ENCODE data around the gene SIAH3. TPM values are rescaled to one million over a fixed set of nuclear protein-coding genes. Genes with fewer than 3 reads are reported as not detected.

SIAH3 gene
- total RNA-seq, 2 experiments from 2014 or later: 1.3 to 1.6 TPM

- H3K9me3 ChIP-seq (ENCODE audit: control insufficient read depth in 1 of 2, insufficient read depth in 1 of 2, low read length in 2 of 2): no peaks in the 10 kb centered on the region
- no peak overlapping the region for H3K27ac Mint-ChIP-seq
- H3K9me3 Mint-ChIP-seq: no peaks in the 10 kb centered on the region
- TF ChIP-seq, protein P1, sequence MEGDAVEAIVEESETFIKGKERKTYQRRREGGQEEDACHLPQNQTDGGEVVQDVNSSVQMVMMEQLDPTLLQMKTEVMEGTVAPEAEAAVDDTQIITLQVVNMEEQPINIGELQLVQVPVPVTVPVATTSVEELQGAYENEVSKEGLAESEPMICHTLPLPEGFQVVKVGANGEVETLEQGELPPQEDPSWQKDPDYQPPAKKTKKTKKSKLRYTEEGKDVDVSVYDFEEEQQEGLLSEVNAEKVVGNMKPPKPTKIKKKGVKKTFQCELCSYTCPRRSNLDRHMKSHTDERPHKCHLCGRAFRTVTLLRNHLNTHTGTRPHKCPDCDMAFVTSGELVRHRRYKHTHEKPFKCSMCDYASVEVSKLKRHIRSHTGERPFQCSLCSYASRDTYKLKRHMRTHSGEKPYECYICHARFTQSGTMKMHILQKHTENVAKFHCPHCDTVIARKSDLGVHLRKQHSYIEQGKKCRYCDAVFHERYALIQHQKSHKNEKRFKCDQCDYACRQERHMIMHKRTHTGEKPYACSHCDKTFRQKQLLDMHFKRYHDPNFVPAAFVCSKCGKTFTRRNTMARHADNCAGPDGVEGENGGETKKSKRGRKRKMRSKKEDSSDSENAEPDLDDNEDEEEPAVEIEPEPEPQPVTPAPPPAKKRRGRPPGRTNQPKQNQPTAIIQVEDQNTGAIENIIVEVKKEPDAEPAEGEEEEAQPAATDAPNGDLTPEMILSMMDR (IDR thresholded peaks at IDR 0.05): no peak
- ATAC-seq (ENCODE audit: poor library complexity) (no peak), DNase-seq (no peak)
- ChIA-PET CTCF (no interaction called here), POLR2A (no interaction called here)
- H3K4me3 ChIP-seq (ENCODE audit: low read length): no peak overlapping the region
- H3K36me3 ChIP-seq (ENCODE audit: insufficient read depth, low read length): no peaks in the 10 kb centered on the region
- H3K36me3 Mint-ChIP-seq (ENCODE audit: low read depth): no peaks in the 10 kb centered on the region
- no peak overlapping the region for H3K27ac ChIP-seq (ENCODE audit: low read depth in 1 of 2, low read length in 2 of 2)
- H3K27me3 ChIP-seq (ENCODE audit: control insufficient read depth in 1 of 2, insufficient read depth in 2 of 2, low read length in 2 of 2): no peaks in the 10 kb centered on the region
- no peaks in the 10 kb centered on the region for H3K27me3 Mint-ChIP-seq
- no peaks in the 10 kb centered on the region for H3K4me1 ChIP-seq (ENCODE audit: insufficient read depth, low read length)
- H3K4me1 Mint-ChIP-seq (ENCODE audit: low read depth): no peaks in the 10 kb centered on the region
- intact Hi-C loops (cut with DNase I, micrococcal nuclease): no loop called here
- H3K4me3 Mint-ChIP-seq: no peak overlapping the region
Measured at GRCh38 chr13:45830121-45830520, 21.4 kb downstream of the SIAH3 start.

DNA sequence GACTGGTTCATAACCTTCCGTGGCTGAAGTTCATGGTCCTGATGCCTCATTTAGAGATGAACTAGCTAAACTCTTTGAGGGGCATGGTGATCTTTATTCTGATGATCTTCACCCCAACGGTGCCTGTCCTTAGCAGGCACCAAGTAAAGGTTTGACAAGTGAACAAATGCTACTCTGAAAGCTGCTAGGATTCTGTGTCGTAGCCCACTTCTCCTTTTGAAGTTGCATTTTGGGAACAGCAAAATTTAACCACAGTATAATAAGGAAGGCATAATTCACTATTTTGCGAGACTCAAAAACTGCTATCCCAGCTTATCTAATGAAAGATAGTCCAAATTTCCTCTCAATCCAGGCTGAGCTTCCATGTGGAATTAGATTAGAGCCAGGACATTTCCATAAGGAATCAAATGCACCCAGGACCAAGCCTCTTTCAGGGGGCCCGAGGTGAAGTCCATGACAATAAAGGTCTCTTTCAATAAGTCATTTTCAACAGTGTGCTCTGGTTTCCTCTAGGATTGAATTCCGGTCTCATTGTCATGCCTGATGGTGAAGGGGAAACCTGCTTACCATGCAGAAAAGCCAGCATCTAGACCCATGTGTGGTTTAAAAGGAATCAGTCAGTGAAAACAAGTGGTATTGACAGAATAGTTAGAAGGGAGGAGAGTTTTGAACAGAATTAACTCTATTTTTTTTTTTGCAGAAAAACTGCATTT is 23.1 kb downstream of the SIAH3 start:
- no peaks in the 10 kb centered on the region for H3K27me3 Mint-ChIP-seq
- no peaks in the 10 kb centered on the region for H3K4me1 ChIP-seq (ENCODE audit: insufficient read depth, low read length)
- DNase-seq: no peak
- H3K27ac ChIP-seq (ENCODE audit: low read depth in 1 of 2, low read length in 2 of 2): no peak overlapping the region
- ChIA-PET POLR2A (no interaction called here), CTCF (no interaction called here)
- no peak for ATAC-seq (ENCODE audit: poor library complexity)
- H3K4me1 Mint-ChIP-seq (ENCODE audit: low read depth): no peaks in the 10 kb centered on the region
- H3K36me3 Mint-ChIP-seq (ENCODE audit: low read depth): no peaks in the 10 kb centered on the region
- no peaks in the 10 kb centered on the region for H3K9me3 ChIP-seq (ENCODE audit: control insufficient read depth in 1 of 2, insufficient read depth in 1 of 2, low read length in 2 of 2)
- H3K9me3 Mint-ChIP-seq: no peaks in the 10 kb centered on the region
- no peaks in the 10 kb centered on the region for H3K36me3 ChIP-seq (ENCODE audit: insufficient read depth, low read length)
- no peak overlapping the region for H3K4me3 Mint-ChIP-seq
- no peak overlapping the region for H3K27ac Mint-ChIP-seq
- H3K27me3 ChIP-seq (ENCODE audit: control insufficient read depth in 1 of 2, insufficient read depth in 2 of 2, low read length in 2 of 2): no peaks in the 10 kb centered on the region
- intact Hi-C loops (cut with DNase I, micrococcal nuclease): no loop called here
- TF ChIP-seq, protein P1 (IDR thresholded peaks at IDR 0.05): no peak
- no peak overlapping the region for H3K4me3 ChIP-seq (ENCODE audit: low read length)

DNA sequence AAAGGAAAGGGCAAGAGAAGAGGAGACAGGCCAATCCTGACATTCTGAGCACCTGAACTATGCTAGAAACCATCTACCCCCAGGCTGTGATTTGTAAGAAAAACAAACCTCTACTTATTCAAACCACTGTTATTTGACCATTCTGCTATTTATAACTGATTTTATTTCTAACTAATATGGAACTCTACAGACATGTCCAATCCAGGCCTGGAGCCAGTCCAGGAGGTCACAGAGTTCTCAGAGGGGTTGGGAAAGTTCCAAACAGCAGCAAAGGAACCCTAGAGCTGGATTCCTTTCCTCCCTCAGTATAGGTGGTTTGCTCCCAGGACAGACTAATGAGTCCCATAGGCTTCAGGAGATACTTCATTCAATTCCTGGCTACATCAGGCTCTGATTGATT is 24.2 kb downstream of the SIAH3 start:
- no peaks in the 10 kb centered on the region for H3K4me1 ChIP-seq (ENCODE audit: insufficient read depth, low read length)
- no peak overlapping the region for H3K27ac ChIP-seq (ENCODE audit: low read depth in 1 of 2, low read length in 2 of 2)
- TF ChIP-seq, protein P1 (IDR thresholded peaks at IDR 0.05): no peak
- POLR2A ChIA-PET: no interaction called here
- H3K4me3 ChIP-seq (ENCODE audit: low read length): no peak overlapping the region
- Mint-ChIP-seq H3K27ac (no peak overlapping the region), H3K4me3 (no peak overlapping the region), H3K4me1 (ENCODE audit: low read depth) (no peaks in the 10 kb centered on the region), H3K9me3 (no peaks in the 10 kb centered on the region), H3K27me3 (no peaks in the 10 kb centered on the region), H3K36me3 (ENCODE audit: low read depth) (no peaks in the 10 kb centered on the region)
- intact Hi-C loops (cut with DNase I, micrococcal nuclease): no loop called here
- DNase-seq: no peak
- CTCF ChIA-PET: no interaction called here
- no peaks in the 10 kb centered on the region for H3K36me3 ChIP-seq (ENCODE audit: insufficient read depth, low read length)
- ATAC-seq (ENCODE audit: poor library complexity): no peak
- no peaks in the 10 kb centered on the region for H3K27me3 ChIP-seq (ENCODE audit: control insufficient read depth in 1 of 2, insufficient read depth in 2 of 2, low read length in 2 of 2)
- no peaks in the 10 kb centered on the region for H3K9me3 ChIP-seq (ENCODE audit: control insufficient read depth in 1 of 2, insufficient read depth in 1 of 2, low read length in 2 of 2)

All from CD4-positive, alpha-beta T cell (primary cell).